ENCODE measurements around the gene CRYBB1. TPM values are rescaled to one million over a fixed set of nuclear protein-coding genes. Genes with fewer than 3 reads are reported as not detected.

Gene CRYBB1
- total and polyA plus RNA-seq, 2 experiments from 2014 or later: not detected

- WGBS (ENCODE audit: low lambda C conversion rate, missing lambda C conversion rate): 79% methylated on average over 10 of the region's 10 CpGs
- no peak overlapping the region for H3K4me2 ChIP-seq
- H3K27ac ChIP-seq: peak overlapping the region; percentile 2
- no peaks in the 10 kb centered on the region for H3K9me3 ChIP-seq (ENCODE audit: low read depth)
- H3K79me2 ChIP-seq: peaks cover 16% of the 10 kb centered on the region
- H2AFZ ChIP-seq: no peak overlapping the region
- H3K36me3 ChIP-seq (replicated peaks; ENCODE audit: insufficient read depth, low read depth): no peaks in the 10 kb centered on the region
- no peaks in the 10 kb centered on the region for H3K9me2 ChIP-seq (replicated peaks; ENCODE audit: insufficient read depth)
- no peaks in the 10 kb centered on the region for H4K20me1 ChIP-seq (ENCODE audit: insufficient read depth, poor library complexity, severe bottlenecking)
- H3K4me1 ChIP-seq (ENCODE audit: insufficient read depth): no peaks in the 10 kb centered on the region
- TF ChIP-seq CTCF (IDR thresholded peaks at IDR 0.05; ENCODE audit: poor library complexity) (no peak), EZH2phosphoT487 (IDR thresholded peaks at IDR 0.05; ENCODE audit: low read depth, severe bottlenecking, unreplicated experiment) (no peak), EZH2 (IDR thresholded peaks at IDR 0.05; ENCODE audit: borderline replicate concordance) (no peak)
- H3K27me3 ChIP-seq: no peaks in the 10 kb centered on the region
- no peak overlapping the region for H3K4me3 ChIP-seq
- no peak for DNase-seq (ENCODE audit: low spot score)
These were observed 44.7 kb downstream of the CRYBB1 start for GRCh38 chr22:26573026-26573662.

GRCh38 chr22:26570864-26571525 is 46.8 kb downstream of the CRYBB1 start:
- H3K79me2 ChIP-seq: peaks cover 15% of the 10 kb centered on the region
- no peaks in the 10 kb centered on the region for H3K9me3 ChIP-seq (ENCODE audit: low read depth)
- H3K4me1 ChIP-seq (ENCODE audit: insufficient read depth): no peaks in the 10 kb centered on the region
- no peaks in the 10 kb centered on the region for H3K9me2 ChIP-seq (replicated peaks; ENCODE audit: insufficient read depth)
- no peak overlapping the region for H3K4me2 ChIP-seq
- no peaks in the 10 kb centered on the region for H4K20me1 ChIP-seq (ENCODE audit: insufficient read depth, poor library complexity, severe bottlenecking)
- H3K4me3 ChIP-seq: no peak overlapping the region
- 95% methylated on average over 13 of the region's 13 CpGs for WGBS (ENCODE audit: low lambda C conversion rate, missing lambda C conversion rate)
- TF ChIP-seq EZH2 (IDR thresholded peaks at IDR 0.05; ENCODE audit: borderline replicate concordance) (no peak), CTCF (IDR thresholded peaks at IDR 0.05; ENCODE audit: poor library complexity) (no peak), EZH2phosphoT487 (IDR thresholded peaks at IDR 0.05; ENCODE audit: low read depth, severe bottlenecking, unreplicated experiment) (no peak)
- no peaks in the 10 kb centered on the region for H3K27me3 ChIP-seq
- no peak overlapping the region for H2AFZ ChIP-seq
- no peak for DNase-seq (ENCODE audit: low spot score)
- no peak overlapping the region for H3K27ac ChIP-seq
- H3K36me3 ChIP-seq (replicated peaks; ENCODE audit: insufficient read depth, low read depth): no peaks in the 10 kb centered on the region

DNA sequence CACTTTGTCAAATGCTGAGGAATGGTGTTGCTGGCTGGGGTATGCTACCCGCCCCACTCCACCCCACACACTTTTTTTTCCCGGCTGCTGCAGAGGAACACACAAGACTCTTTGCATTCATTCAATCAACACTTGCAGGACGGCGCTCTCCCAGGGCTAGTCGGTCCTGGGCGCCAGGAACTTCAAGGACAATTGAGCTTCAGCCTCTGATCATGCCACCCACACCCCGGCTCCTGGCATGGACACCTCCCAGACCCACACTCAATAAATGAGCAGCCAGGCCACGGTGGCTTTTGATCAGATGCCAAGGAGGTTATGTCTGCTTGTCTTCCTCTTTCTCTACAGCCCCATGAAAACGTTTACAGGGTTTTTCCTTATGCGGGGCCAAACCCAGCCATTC is 47.7 kb downstream of the CRYBB1 start:
- no peaks in the 10 kb centered on the region for H3K4me1 ChIP-seq (ENCODE audit: insufficient read depth)
- no peak overlapping the region for H3K27ac ChIP-seq
- H2AFZ ChIP-seq: no peak overlapping the region
- H3K27me3 ChIP-seq: no peaks in the 10 kb centered on the region
- TF ChIP-seq CTCF (IDR thresholded peaks at IDR 0.05; ENCODE audit: poor library complexity) (no peak), EZH2 (IDR thresholded peaks at IDR 0.05; ENCODE audit: borderline replicate concordance) (no peak), EZH2phosphoT487 (IDR thresholded peaks at IDR 0.05; ENCODE audit: low read depth, severe bottlenecking, unreplicated experiment) (no peak)
- H3K79me2 ChIP-seq: peaks cover 15% of the 10 kb centered on the region
- H3K9me2 ChIP-seq (replicated peaks; ENCODE audit: insufficient read depth): no peaks in the 10 kb centered on the region
- H3K36me3 ChIP-seq (replicated peaks; ENCODE audit: insufficient read depth, low read depth): no peaks in the 10 kb centered on the region
- 73% methylated on average over 10 of the region's 10 CpGs for WGBS (ENCODE audit: low lambda C conversion rate, missing lambda C conversion rate)
- H4K20me1 ChIP-seq (ENCODE audit: insufficient read depth, poor library complexity, severe bottlenecking): no peaks in the 10 kb centered on the region
- no peak overlapping the region for H3K4me3 ChIP-seq
- DNase-seq (ENCODE audit: low spot score): no peak
- H3K9me3 ChIP-seq (ENCODE audit: low read depth): no peaks in the 10 kb centered on the region
- H3K4me2 ChIP-seq: no peak overlapping the region

All from hepatocyte (in vitro differentiated cells).